Type B pancreatic cell (in vitro differentiated cells): ENCODE data around the gene SLC41A3. TPM values are rescaled to one million over a fixed set of nuclear protein-coding genes. Genes with fewer than 3 reads are reported as not detected.

ENCODE experiments used
- DNase-seq: peaks from one replicate; pipeline ENCODE4 v3.0.0; 2021; ENCODE audit warnings: mixed read lengths; ENCODE audit not compliant: unreplicated experiment; ENCODE audit errors: extremely low spot score
- H3K27ac Mint-ChIP-seq: 2 replicates; pipeline ENCODE4 v1.8.0; 2021; ENCODE audit warnings: mild to moderate bottlenecking, mixed read lengths
- H3K27me3 Mint-ChIP-seq: 2 replicates; pipeline ENCODE4 v1.8.0; 2021; ENCODE audit warnings: mixed read lengths
- H3K36me3 Mint-ChIP-seq: 2 replicates; pipeline ENCODE4 v1.8.0; 2021; ENCODE audit warnings: mixed read lengths
- H3K4me1 Mint-ChIP-seq: one replicate; pipeline ENCODE4 v1.8.0; 2021; ENCODE audit warnings: mixed read lengths; ENCODE audit not compliant: unreplicated experiment
- H3K4me3 Mint-ChIP-seq: 2 replicates; pipeline ENCODE4 v1.8.0; 2021; ENCODE audit warnings: mild to moderate bottlenecking, mixed read lengths
- H3K9me3 Mint-ChIP-seq: 2 replicates; pipeline ENCODE4 v1.8.0; 2021; ENCODE audit warnings: mixed read lengths
- total RNA-seq: library from RNA; stranded (reverse); gene quantifications from 2 replicates; pipeline ENCODE4 v1.2.1, GENCODE V29; 2021; ENCODE audit warnings: low replicate concordance
- TF ChIP-seq, protein P1 (sequence below): fragments of 200-600 bp; sonication (generic); conservative IDR thresholded peaks from 2 replicates; pipeline ENCODE4 v1.5.0; 2021; ENCODE audit warnings: antibody characterized with exemption, mild to moderate bottlenecking

SLC41A3 gene
- total RNA-seq, 1 donor from 2014 or later: 56.4 TPM

DNA sequence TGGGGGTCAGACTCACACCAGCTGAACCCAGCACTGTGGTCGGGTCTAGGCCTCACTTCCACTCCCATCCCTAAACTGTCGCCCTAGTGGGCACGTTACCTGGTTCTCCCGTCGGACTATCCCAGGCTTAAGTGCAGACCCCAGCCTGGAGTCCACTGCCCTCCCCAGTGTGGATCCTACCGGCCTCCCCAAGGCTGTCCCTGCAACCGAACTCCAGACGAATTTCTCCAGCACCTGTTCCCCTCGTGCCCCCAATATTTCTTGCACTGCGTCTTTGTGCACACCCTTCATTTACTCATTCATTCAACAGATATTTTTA, 26.5 kb downstream of the SLC41A3 start:
- Mint-ChIP-seq H3K27ac (peak overlapping the region; percentile 1), H3K27me3 (no peaks in the 10 kb centered on the region), H3K9me3 (no peaks in the 10 kb centered on the region), H3K36me3 (peaks cover 5% of the 10 kb centered on the region), H3K4me3 (no peak overlapping the region), H3K4me1 (peaks cover 15% of the 10 kb centered on the region)
- TF ChIP-seq, protein P1, sequence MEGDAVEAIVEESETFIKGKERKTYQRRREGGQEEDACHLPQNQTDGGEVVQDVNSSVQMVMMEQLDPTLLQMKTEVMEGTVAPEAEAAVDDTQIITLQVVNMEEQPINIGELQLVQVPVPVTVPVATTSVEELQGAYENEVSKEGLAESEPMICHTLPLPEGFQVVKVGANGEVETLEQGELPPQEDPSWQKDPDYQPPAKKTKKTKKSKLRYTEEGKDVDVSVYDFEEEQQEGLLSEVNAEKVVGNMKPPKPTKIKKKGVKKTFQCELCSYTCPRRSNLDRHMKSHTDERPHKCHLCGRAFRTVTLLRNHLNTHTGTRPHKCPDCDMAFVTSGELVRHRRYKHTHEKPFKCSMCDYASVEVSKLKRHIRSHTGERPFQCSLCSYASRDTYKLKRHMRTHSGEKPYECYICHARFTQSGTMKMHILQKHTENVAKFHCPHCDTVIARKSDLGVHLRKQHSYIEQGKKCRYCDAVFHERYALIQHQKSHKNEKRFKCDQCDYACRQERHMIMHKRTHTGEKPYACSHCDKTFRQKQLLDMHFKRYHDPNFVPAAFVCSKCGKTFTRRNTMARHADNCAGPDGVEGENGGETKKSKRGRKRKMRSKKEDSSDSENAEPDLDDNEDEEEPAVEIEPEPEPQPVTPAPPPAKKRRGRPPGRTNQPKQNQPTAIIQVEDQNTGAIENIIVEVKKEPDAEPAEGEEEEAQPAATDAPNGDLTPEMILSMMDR: no peak
- no peak for DNase-seq

DNA sequence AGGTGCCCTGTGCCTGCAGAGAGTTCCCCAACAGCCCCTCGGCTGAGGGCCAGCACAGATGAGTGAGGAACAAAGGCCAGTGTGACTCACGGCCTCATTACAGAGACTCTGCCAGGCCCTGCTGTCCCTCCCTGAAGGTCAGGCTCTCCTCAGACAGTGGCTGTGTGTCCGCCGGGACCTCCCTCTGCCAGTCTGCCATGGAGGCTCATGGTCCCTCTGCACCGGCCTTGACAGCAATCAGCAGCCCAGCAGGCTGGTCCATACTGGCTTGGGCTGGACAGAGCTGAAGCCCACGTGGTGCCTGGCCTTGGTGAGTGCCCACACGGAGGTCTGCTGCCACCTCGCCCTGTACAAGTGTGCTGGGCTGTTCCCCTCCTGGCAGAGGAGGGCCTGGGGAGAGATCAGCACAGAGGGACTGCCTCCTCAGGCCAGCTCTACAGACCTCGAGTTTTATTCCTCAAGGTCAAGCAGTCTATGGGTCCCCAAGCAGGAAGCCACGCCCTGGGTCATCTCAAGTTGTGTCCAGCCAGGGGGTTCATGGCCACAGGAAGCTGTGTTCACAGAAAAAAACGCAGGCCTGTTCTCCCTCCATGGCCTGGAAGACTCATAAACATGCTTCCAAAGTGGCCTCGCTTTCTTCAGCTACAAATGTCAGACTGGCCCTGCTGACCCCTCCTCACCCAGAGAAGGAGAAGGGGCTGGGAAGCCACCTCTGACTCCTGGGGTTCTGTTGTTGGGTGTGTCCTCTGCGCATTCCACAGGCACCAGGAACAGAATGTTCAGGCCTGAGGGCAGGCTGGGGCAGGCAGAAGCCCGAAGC, 27.0 kb downstream of the SLC41A3 start:
- H3K4me3 Mint-ChIP-seq: no peak overlapping the region
- no peak for DNase-seq
- H3K27me3 Mint-ChIP-seq: no peaks in the 10 kb centered on the region
- TF ChIP-seq, protein P1: no peak
- peaks cover 5% of the 10 kb centered on the region for H3K36me3 Mint-ChIP-seq
- peaks cover 15% of the 10 kb centered on the region for H3K4me1 Mint-ChIP-seq
- H3K27ac Mint-ChIP-seq: peak overlapping the region; percentile 1
- H3K9me3 Mint-ChIP-seq: no peaks in the 10 kb centered on the region

DNA sequence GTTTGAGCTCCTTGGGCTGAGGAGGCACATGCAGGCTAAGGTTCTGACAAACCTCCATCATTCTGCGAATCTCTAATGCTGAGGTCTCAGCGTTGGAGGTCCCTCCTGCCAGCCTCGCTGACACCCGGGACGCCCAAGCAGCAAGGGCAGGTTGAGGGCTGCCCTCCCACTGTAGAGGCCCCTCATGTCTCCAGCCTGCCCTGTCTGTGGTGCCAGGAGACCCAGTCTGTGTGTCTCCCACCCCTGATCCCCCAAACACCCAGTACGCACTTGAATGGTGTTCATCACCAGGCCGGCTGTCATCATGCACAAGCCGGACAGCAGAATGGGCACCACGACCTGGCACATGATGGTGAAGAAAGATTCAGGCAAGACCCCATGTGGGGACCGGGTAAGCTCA, 27.8 kb downstream of the SLC41A3 start:
- no peaks in the 10 kb centered on the region for H3K9me3 Mint-ChIP-seq
- H3K36me3 Mint-ChIP-seq: peaks cover 5% of the 10 kb centered on the region
- TF ChIP-seq, protein P1: no peak
- H3K27me3 Mint-ChIP-seq: no peaks in the 10 kb centered on the region
- no peak overlapping the region for H3K27ac Mint-ChIP-seq
- no peak overlapping the region for H3K4me3 Mint-ChIP-seq
- H3K4me1 Mint-ChIP-seq: peaks cover 15% of the 10 kb centered on the region
- DNase-seq: no peak

DNA sequence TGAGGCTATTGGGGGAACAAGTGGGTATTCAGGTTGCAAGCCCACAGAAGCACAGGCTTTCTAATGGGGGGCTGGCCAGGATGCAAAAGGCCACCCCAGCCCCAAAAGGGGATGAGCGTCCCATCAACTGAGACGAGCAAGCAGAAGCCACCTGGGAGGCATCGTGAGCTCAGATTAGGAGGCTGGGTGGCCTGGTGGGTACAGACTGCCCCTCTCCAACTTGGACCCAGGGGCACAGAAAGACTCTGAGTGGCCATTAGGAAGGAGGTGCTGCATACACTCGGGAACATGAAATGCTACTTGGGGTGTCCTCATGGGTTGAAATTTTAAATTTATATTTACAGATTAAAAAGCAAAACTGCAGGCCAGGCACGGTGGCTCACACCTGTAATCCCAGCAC, 29.1 kb downstream of the SLC41A3 start:
- TF ChIP-seq, protein P1: no peak
- Mint-ChIP-seq H3K4me3 (no peak overlapping the region), H3K4me1 (peaks cover 15% of the 10 kb centered on the region), H3K36me3 (peaks cover 11% of the 10 kb centered on the region), H3K9me3 (no peaks in the 10 kb centered on the region), H3K27ac (no peak overlapping the region), H3K27me3 (no peaks in the 10 kb centered on the region)
- DNase-seq: no peak

DNA sequence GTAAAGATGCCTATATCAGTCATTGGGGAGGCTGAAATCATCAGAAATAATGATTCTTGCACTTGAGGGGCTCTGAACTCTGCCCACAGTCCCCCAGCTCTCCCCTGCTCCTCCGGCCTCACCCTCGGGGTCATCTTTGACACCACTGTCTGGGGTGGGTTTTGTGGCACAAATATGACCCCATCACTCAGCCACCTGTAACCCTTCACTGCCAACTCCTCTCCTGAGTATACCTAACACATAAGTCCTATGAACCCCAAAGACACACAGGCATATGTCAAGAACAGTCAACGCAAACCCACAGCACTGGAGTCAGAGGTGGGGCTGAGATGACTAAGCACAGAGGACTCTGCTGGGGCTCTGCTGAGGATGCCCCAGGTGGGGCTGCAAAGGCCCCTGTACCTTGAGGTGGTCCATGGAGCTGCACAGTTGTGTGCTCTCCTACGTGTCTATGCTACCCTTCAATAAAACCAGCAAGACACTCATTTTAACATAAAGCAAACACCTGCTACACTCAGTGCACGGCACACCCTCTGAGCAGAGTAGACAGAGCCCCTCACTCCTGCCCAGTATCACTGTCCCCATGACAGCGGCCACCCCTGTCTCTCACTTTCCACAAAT, 29.9 kb downstream of the SLC41A3 start:
- Mint-ChIP-seq H3K27me3 (no peaks in the 10 kb centered on the region), H3K9me3 (no peaks in the 10 kb centered on the region), H3K36me3 (peaks cover 11% of the 10 kb centered on the region), H3K4me3 (no peak overlapping the region), H3K4me1 (peaks cover 10% of the 10 kb centered on the region), H3K27ac (no peak overlapping the region)
- DNase-seq: no peak
- TF ChIP-seq, protein P1: no peak
